ENCODE measurements around the gene AGL.
"Not testable (repeated sequence)": the region's sequence is repeated elsewhere in the genome, so short reads cannot be mapped to it uniquely, and the experiment has no call there.

AGL gene

DNA sequence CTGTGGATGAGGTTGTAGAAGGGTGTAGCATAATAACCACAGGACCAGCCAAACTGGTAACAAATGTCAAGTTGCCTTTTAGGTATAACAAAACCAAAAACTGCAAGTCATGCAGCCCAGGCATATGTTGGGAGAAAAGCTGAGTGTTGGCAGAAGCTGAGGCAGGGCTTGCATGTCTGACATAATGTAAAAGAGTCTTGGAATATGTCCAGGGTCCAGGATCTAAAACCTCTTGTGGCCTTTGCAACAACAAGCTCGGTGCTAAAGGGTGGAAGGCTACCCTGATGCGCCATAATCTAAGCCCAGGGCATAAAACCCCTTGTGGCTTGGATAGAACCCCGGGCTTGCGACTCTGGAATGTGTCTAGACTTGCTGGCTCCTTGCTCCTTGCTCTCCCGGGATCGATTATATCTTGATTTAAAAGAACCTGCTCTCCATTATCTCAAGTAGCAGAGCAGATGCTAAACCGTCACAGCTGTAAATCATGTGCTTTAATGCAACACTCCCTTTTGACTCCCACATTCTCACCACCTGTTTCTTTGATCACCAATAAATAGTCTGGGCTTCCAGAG, 93.1 kb downstream of the AGL start:
- no peak for DNase-seq (ENCODE audit: low read depth)

DNA sequence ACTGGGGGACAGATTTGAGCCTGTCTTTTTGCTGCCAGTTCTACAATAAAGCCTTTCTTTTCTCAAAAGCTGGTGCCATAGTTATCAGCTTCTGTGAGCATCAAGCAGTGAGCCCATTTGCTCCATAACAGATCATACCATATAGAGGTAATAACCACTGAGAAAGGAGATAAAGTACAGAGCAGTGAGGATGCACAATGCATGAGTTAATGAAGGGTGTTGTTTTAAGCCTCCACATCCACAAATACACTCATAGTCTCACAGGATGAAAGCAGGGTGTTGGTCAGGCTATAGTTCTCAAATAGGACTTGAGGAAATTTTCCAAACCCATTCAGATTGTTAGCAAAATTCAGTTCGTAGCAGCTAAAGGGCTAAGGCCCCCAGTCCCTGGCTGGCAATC, 94.0 kb downstream of the AGL start:
- DNase-seq (ENCODE audit: low read depth) = no peak

DNA sequence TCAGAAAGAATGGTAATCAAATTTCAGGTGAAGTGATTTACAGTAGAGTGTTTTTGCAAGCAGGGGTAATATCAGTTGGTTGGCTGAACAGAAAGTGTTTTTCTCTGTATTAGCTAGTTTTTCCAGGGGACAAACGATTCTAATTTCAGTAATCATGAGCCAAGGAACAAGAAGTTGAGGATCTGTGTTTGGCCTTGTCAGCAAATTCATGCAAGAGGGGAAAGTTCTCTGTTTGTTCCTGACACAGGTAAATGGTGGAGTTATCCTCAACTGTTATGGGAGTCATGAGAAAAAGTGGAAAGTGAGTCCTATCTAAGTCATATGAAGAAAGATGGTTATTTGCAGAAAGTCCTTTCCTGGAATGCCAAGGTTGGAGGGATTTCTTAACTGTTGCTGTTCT, 95.0 kb downstream of the AGL start:
- no peak for DNase-seq (ENCODE audit: low read depth)

DNA sequence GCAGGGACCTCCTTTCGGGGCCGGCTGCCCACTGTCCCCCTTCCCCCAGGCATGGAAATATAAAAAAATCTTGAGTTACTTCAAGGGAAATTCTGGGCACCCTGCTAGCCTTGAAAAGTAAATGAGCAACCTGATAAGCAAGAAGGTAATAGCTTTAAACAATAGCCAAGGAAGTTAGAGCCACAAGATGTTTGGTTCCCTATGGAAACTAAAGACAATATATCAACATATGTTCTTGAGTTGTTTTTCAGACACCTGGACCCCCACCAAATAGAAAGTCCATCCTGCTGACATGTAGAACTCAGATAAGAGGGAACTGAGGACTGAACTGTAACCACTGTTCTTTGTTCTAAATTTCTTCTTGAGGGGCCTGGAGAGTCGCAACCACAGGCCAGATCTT, 100.3 kb downstream of the AGL start:
- DNase-seq (ENCODE audit: low read depth) = no peak

DNA sequence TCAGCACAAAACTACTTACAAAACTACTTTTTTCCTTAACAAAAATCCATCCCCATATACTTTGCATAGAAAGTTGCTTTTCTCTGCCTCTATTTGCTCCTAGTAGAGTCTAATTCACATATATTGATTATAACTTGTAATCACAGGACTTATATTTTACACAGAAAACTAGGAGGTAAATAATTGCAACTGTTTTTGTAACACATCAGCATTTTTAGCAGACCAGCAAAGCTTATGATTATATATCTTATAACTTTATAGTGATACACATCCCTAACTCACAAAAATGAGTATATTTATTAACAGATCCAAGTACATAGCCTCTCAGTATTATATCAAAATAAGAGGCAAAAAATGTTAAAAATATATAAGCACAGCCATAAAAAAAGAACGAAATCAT, 102.4 kb downstream of the AGL start:
- no peak for DNase-seq (ENCODE audit: low read depth)

DNA sequence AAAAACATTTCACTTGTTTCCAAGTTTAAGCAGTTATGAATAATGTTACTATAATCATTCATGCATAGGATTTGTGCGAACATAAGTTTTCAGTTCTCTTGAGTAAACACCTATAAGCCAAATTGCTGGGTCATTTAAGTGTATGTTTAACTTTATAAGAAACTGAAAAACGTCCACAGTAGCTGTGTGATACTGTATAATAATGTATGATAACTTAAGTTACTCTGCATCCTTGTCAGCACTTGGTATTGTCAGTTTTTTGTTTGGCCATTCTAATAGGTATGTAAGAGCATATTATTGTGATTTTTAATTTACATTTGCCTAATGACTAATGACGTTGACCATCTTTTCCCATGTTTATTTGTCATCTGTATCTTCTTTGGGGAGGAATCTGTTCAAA, 105.2 kb downstream of the AGL start:
- no peak for DNase-seq (ENCODE audit: low read depth)

DNA sequence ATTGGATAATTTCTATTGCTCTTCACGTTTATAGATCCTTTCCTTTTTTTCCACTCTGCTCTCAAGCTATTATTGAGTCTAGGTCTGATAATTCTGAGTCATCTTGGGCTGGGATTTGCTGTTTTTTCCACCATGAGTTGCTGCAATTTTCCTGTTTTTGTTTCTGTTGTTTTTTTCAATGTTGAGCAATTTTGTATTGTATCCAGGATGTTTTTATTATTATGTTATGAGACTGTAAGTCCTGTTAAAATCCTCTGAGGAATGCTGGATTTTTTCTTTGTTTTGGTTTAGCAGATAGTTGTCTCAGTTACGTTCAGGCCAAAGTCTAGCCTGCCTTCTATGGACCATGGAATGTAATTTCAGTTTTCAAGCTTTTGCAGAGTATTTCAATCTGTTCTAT, 106.6 kb downstream of the AGL start:
- peak; percentile 10 for DNase-seq (ENCODE audit: low read depth)

DNA sequence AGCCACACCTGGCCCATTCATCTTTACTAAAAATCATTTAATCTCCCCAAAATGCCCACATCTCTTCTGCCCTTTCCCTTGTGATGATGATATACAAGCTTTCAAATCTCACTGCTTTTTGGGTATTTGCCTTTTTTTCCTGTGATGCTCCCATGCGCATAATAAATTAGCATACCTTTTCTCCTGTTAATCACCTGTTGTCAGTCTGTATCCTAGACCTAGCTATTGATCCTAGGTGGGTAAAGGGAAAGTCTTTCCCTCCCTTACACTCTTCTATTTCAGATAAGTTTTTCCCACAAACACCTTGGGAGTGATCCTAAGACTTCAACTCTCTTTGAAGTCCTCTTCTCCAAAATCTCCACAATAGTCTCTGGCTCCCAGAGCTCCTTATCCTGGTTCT, 107.7 kb downstream of the AGL start:
- DNase-seq (ENCODE audit: low read depth) = no peak

DNA sequence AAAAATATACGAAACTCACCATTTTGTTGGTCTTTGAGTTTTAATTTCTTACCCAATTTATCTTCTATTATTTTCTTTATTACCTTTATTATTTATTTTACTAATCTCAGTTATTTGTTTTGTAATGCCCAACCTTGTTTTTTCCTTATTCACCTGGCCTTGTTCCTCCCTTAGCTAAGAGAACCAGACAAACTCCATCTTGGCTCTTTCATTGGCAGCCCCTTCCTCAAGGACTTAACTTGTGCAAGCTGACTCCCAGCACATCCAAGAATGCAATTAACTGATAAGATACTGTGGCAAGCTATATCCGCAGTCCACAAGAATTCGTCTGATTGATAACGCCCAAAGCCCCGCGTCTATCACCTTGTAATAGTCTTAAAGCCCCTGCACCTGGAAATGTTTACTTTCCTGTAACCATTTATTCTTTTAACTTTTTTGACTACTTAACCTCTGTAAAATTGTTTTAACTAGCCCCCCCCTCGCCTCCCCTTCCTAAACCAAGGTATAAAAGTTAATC, 109.1 kb downstream of the AGL start:
- DNase-seq (ENCODE audit: low read depth) = not testable (repeated sequence)

DNA sequence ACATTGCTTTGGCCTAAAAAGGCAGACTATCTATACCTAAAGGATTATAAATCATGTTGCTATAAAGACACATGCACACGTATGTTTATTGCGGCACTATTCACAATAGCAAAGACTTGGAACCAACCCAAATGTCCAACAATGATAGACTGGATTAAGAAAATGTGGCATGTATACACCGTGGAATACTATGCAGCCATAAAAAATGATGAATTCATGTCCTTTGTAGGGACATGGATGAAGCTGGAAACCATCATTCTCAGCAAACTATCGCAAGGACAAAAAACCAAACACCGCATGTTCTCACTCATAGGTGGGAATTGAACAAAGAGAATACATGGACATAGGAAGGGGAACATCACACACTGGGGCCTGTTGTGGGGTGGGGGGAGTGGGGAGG, 110.1 kb downstream of the AGL start:
- not testable (repeated sequence) for DNase-seq (ENCODE audit: low read depth)

DNA sequence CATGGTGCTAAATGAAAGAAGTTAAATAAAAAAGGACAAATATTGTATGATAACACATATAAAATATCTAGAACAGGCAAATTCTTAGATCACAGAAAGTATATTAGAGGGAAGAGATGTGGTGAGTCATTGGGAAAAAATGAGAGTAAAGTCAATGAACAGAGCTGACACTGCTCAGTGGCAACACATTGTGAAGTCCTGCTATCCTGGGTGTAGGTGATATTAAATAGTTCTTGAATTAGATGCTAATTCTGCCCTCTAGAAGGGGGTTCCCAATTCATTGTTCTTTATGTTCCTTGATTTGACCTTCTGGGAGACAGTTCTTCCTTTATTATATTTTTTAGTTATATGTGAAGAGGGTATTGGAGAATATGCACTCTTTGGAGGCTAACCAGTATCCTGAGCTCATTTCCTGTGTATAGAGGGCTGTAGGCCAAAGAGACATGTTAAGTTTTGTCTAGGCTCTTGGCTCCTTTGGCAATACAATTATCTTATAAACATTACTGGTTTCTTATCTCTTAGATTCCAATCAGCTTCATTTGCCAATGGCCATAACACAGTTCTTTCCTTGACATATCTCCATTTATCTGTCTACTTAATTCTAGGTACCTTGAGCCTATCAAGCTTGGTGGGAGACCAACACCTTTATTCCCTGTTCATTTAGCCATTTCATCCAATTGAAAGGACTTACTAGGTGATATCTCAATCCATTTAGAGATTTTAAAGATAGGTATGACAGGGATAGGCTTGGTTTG, 113.1 kb downstream of the AGL start:
- peak; percentile 70 for DNase-seq (ENCODE audit: low read depth)

DNA sequence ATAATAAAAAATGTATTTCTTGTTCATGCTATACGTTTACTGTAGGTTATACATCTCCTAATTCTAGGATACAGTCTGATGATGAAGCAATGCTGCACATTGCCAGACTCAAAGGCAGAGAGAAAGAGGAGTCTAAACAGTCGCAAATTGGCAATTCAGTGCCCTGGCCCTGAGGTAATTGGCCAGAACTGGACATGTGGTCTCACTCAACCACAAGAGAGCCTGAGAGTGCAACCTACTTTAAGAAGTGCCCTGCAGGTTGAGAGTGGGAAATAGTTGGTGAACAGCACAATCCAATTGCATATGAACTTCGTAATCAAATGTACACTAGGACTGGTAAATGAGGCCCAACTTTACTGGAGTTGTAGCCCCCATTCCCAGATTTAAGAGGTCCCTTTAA, 114.6 kb downstream of the AGL start:
- DNase-seq (ENCODE audit: low read depth) = no peak

DNA sequence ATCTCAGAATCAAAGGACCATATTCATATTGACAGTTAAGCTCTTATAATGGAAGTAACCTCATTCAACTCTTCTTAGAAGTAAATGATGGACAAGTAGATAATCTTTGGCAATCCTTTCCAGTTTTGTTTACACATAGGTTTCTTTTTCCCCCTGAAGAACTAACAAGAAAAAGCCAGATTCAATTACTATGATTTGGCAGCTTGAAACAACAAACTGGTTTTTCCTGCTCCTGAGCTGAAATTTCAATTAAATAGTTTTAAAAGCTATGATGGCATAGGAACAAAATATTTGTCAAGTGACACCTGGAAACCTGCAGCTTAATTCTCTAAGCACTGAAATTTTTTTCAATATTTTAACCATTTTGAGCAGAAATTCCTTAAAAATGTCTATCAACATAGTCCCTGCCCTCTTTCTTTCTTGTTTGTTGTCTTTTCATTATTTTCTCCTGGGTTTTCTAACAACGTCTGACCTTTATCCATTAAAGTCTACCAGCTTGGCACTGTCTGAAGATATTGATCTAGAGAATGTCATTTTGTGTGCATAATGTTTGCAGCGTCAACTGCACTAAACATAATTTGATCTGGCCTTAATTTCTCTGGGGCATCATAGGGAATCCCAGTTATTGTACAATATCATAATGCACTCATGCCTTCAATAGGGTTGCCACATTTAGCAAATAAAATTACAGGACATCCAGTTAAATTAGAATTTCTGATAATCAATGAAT, 115.7 kb downstream of the AGL start:
- no peak for DNase-seq (ENCODE audit: low read depth)

DNA sequence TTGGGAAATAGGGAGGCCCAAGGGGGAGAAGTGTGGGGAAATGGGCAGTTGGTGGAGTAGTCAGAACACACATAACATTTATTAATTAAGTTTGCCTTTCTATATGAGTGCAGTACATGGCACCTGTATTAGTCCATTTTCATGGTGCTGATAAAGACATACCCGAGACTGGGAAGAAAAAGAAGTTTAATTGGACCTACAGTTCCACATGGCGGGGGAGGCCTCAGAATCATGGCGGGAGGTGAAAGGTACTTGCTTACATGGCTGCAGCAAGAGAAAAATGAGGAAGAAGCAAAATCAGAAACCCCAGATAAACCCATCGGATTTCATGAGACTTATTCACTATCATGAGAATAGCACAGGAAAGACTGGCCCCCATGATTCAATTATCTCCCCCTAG, 118.1 kb downstream of the AGL start:
- DNase-seq (ENCODE audit: low read depth) = no peak

DNA sequence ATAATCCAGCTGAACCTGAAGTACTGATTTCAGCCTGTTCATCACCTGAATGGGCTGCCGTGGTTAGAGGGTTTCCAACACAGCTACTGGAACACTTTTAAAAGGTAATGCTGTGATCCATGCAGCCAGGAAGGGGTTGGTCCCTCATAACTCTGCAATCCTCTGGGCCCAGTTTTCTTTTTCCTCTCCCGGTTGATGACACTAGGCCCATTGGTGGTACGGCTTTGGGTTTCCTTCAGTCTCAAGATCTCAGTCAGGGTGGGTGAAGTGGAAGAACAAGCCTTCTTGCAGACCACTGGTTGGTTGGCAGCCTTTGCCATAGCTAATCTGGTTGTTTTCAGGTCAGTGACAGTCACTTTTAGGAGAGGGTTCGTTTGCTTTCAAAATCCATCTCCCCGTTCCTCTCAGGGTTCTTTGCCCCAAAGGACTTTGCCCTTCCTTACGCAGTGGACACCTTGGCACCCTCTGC, 119.1 kb downstream of the AGL start:
- DNase-seq (ENCODE audit: low read depth) = peak; percentile 28

DNA sequence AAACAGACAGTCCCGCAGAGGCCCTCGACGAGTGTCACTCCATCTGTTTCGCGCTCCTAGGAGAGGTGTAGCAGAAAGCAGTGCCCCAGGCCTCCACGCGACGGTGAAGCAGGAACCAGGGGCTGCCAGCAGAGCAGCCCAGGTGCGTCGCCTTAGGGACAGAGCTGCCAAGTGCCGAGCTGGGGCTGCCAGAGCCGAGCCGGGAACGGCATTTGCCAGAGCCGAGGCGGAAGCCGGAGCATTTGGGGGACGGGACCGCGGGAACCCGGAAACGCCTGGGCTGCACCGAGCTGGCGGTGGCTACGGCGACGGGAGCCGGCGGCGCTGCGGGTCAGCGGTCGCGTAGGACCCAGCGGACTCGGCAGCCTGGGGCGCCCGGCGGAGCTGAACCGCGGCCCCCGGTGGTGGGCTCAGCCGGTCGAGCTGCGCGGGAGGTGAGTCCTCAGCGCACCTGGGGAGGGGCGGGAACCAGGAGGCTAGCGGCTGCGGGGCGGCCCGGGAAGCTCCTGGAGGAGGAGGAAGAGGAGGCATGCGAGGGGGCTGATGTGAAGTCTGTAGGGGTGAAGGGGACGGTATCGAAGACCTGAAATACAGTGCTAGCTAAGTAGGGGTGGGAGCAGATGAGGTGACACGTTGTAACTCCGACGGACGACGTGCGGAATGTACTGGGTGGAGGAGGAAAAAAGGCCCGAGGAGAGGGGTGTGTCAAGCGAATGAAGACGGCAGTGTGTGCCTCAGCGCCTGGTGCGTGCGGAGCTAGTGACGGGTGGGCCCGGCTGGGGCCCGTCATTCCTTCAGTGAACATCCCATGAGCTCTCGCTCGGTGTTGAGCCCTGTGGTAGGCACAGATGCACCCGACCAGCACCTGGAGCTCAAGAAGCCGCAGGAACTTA, 119.8 kb downstream of the AGL start, which contains the start of gene SLC35A3:
Gene SLC35A3, plus strand, starts transcription at position 268 of the 893 bp plus-strand sequence. CDS start 23,559 bp downstream, outside the sequence.
- peak; percentile 81 for DNase-seq (ENCODE audit: low read depth)

DNA sequence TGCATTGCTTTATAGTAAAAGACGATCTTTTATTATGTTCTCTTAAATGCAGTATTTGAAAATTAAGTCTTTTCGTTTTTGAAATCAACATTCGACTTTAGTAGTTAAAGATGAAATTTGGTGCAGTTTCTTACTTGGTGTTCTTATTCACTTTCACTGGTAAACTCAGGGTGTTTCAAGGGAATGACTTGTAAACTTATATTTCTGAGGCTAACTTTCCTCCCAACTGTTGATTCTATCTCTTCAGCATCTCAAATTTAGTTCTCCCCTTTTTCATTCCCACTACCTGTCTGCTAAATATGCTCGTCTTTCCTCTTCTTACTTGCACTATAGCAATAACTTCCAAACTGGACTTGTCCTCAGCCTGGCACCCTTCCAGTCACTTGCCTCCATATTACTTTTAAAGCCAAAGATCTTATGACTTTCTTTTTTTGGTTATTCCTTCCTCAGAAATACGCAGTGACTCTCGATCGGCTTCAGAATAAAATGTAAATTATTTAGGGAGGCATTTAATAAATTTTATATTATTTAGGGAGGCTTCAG, 120.6 kb downstream of the AGL start:
- DNase-seq (ENCODE audit: low read depth) = peak; percentile 15

DNA sequence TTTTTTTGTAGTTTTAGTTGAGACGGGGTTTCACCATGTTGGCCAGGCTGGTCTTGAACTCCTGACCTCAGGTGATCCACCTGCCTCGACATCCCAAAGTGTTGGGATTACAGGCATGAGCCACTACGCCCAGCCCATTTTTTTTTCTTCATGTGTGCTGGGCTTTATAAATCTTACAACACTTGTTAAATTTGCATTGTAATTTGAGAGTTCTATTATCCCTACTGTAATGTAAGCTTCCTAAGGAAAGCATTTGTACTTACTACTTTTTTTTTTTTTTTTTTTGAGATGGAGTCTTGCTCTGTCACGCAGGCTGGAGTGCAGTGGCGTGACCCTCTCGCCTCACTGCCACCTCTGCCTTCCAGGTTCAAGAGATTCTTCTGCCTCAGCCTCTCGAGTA, 121.9 kb downstream of the AGL start:
- DNase-seq (ENCODE audit: low read depth) = peak; percentile 40

Data from ELR (cell line).